Measurements from ENCODE around the gene RAB22A. TPM values are rescaled to one million over a fixed set of nuclear protein-coding genes. Genes with fewer than 3 reads are reported as not detected.

The RAB22A gene
- total RNA-seq, 2 experiments from 2014 or later = 15.5 to 18.0 TPM

GRCh38 chr20:58339741-58340140, 30.2 kb downstream of the RAB22A start:
- Mint-ChIP-seq H3K9me3 (peaks cover 6% of the 10 kb centered on the region), H3K36me3 (ENCODE audit: low read depth) (peaks cover 22% of the 10 kb centered on the region), H3K4me1 (peaks cover 14% of the 10 kb centered on the region), H3K4me3 (no peak overlapping the region), H3K27ac (no peak overlapping the region), H3K27me3 (no peaks in the 10 kb centered on the region)
- DNase-seq = no peak
- POLR2A ChIA-PET = no interaction called here
- CTCF ChIA-PET = interaction anchor here (0.6 to 2.3 kb wide), 2 partner anchors 8 to 973 kb away, joined by 4 to 7 read pairs; no protein-coding TSS in a partner anchor

- DNase-seq = no peak
- ChIA-PET POLR2A (no interaction called here), CTCF (interaction anchor here (0.6 to 2.3 kb wide), 2 partner anchors 9 to 973 kb away, joined by 4 to 7 read pairs; no protein-coding TSS in a partner anchor)
- Mint-ChIP-seq H3K36me3 (ENCODE audit: low read depth) (peaks cover 26% of the 10 kb centered on the region), H3K9me3 (peaks cover 6% of the 10 kb centered on the region), H3K27me3 (no peaks in the 10 kb centered on the region), H3K4me1 (peaks cover 14% of the 10 kb centered on the region), H3K4me3 (no peak overlapping the region), H3K27ac (peak overlapping the region; percentile 31)
Observed at GRCh38 chr20:58340151-58340550, 30.6 kb downstream of the RAB22A start.

- Mint-ChIP-seq H3K27me3 (no peaks in the 10 kb centered on the region), H3K36me3 (ENCODE audit: low read depth) (peaks cover 33% of the 10 kb centered on the region), H3K9me3 (peaks cover 6% of the 10 kb centered on the region), H3K4me1 (peaks cover 14% of the 10 kb centered on the region), H3K27ac (peak overlapping the region; percentile 15), H3K4me3 (no peak overlapping the region)
- POLR2A ChIA-PET = no interaction called here
- DNase-seq = no peak
- CTCF ChIA-PET = interaction anchor here (1.0 to 2.3 kb wide), 2 partner anchors 9 to 46 kb away, joined by 4 to 7 read pairs; no protein-coding TSS in a partner anchor
Observed at GRCh38 chr20:58340853-58341252, 31.3 kb downstream of the RAB22A start.

GRCh38 chr20:58342104-58342945, 32.8 kb downstream of the RAB22A start:
- H3K4me1 Mint-ChIP-seq = peaks cover 14% of the 10 kb centered on the region
- POLR2A ChIA-PET = no interaction called here
- DNase-seq = no peak
- no peak overlapping the region for H3K4me3 Mint-ChIP-seq
- H3K9me3 Mint-ChIP-seq = peaks cover 6% of the 10 kb centered on the region
- H3K36me3 Mint-ChIP-seq (ENCODE audit: low read depth) = peaks cover 43% of the 10 kb centered on the region
- peak overlapping the region; percentile 26 for H3K27ac Mint-ChIP-seq
- no peaks in the 10 kb centered on the region for H3K27me3 Mint-ChIP-seq
- CTCF ChIA-PET = interaction anchor here (0.9 kb wide), 1 partner anchor 21 kb away, joined by 3 read pairs; no protein-coding TSS in a partner anchor

GRCh38 chr20:58344741-58345140, 35.2 kb downstream of the RAB22A start:
- H3K27ac Mint-ChIP-seq = no peak overlapping the region
- H3K4me1 Mint-ChIP-seq = peaks cover 14% of the 10 kb centered on the region
- ChIA-PET CTCF (interaction anchor here (1.0 kb wide), 2 partner anchors 24 to 57 kb away, joined by 3 read pairs; no protein-coding TSS in a partner anchor), POLR2A (no interaction called here)
- no peak overlapping the region for H3K4me3 Mint-ChIP-seq
- H3K27me3 Mint-ChIP-seq = no peaks in the 10 kb centered on the region
- peaks cover 49% of the 10 kb centered on the region for H3K36me3 Mint-ChIP-seq (ENCODE audit: low read depth)
- H3K9me3 Mint-ChIP-seq = peaks cover 6% of the 10 kb centered on the region
- no peak for DNase-seq

- CTCF ChIA-PET = interaction anchor here (0.8 to 1.3 kb wide), 3 partner anchors 56 to 131 kb away, joined by 3 to 5 read pairs (median 3); no protein-coding TSS in a partner anchor
- Mint-ChIP-seq H3K4me3 (no peak overlapping the region), H3K27me3 (no peaks in the 10 kb centered on the region), H3K4me1 (no peaks in the 10 kb centered on the region), H3K36me3 (ENCODE audit: low read depth) (peaks cover 45% of the 10 kb centered on the region), H3K27ac (no peak overlapping the region), H3K9me3 (no peaks in the 10 kb centered on the region)
- POLR2A ChIA-PET = no interaction called here
- DNase-seq = no peak
Observed at GRCh38 chr20:58349570-58349969, 40.1 kb downstream of the RAB22A start.

GRCh38 chr20:58352468-58352867, 43.0 kb downstream of the RAB22A start:
- DNase-seq = no peak
- CTCF ChIA-PET = interaction anchor here (1.1 kb wide), 1 partner anchor 10 kb away, joined by 3 read pairs; no protein-coding TSS in a partner anchor
- Mint-ChIP-seq H3K4me3 (no peak overlapping the region), H3K4me1 (no peaks in the 10 kb centered on the region), H3K36me3 (ENCODE audit: low read depth) (peaks cover 26% of the 10 kb centered on the region), H3K27me3 (no peaks in the 10 kb centered on the region), H3K9me3 (no peaks in the 10 kb centered on the region), H3K27ac (no peak overlapping the region)
- POLR2A ChIA-PET = no interaction called here

GRCh38 chr20:58359441-58359840, 49.9 kb downstream of the RAB22A start:
- Mint-ChIP-seq H3K4me1 (no peaks in the 10 kb centered on the region), H3K4me3 (no peak overlapping the region), H3K27me3 (no peaks in the 10 kb centered on the region), H3K27ac (no peak overlapping the region), H3K9me3 (no peaks in the 10 kb centered on the region), H3K36me3 (ENCODE audit: low read depth) (peaks cover 33% of the 10 kb centered on the region)
- POLR2A ChIA-PET = no interaction called here
- no peak for DNase-seq
- CTCF ChIA-PET = interaction anchor here (0.7 to 0.9 kb wide), 2 partner anchors 291 to 293 kb away, joined by 3 read pairs; no protein-coding TSS in a partner anchor

- Mint-ChIP-seq H3K9me3 (no peaks in the 10 kb centered on the region), H3K27me3 (no peaks in the 10 kb centered on the region), H3K4me1 (no peaks in the 10 kb centered on the region), H3K36me3 (ENCODE audit: low read depth) (peaks cover 29% of the 10 kb centered on the region), H3K4me3 (no peak overlapping the region), H3K27ac (no peak overlapping the region)
- DNase-seq = no peak
- ChIA-PET CTCF (interaction anchor here (0.6 to 1.3 kb wide), 2 partner anchors 89 to 123 kb away, joined by 3 read pairs; no protein-coding TSS in a partner anchor), POLR2A (no interaction called here)
Observed at GRCh38 chr20:58360936-58361335, 51.4 kb downstream of the RAB22A start.

GRCh38 chr20:58361481-58362205, 52.1 kb downstream of the RAB22A start:
- Mint-ChIP-seq H3K9me3 (no peaks in the 10 kb centered on the region), H3K27ac (no peak overlapping the region), H3K27me3 (no peaks in the 10 kb centered on the region), H3K36me3 (ENCODE audit: low read depth) (peaks cover 34% of the 10 kb centered on the region), H3K4me1 (no peaks in the 10 kb centered on the region), H3K4me3 (no peak overlapping the region)
- no peak for DNase-seq
- ChIA-PET CTCF (interaction anchor here (0.7 to 1.1 kb wide), 3 partner anchors 12 to 66 kb away, joined by 3 read pairs; no protein-coding TSS in a partner anchor), POLR2A (interaction anchor here (0.5 kb wide), 1 partner anchor 31 kb away, joined by 3 read pairs; no protein-coding TSS in a partner anchor)

GRCh38 chr20:58362206-58362516, 52.6 kb downstream of the RAB22A start:
- no peak for DNase-seq
- POLR2A ChIA-PET = interaction anchor here (0.5 kb wide), 1 partner anchor 32 kb away, joined by 3 read pairs; no protein-coding TSS in a partner anchor
- H3K9me3 Mint-ChIP-seq = no peaks in the 10 kb centered on the region
- H3K27ac Mint-ChIP-seq = no peak overlapping the region
- CTCF ChIA-PET = interaction anchor here (0.8 to 1.1 kb wide), 3 partner anchors 9 to 66 kb away, joined by 3 read pairs; no protein-coding TSS in a partner anchor
- H3K27me3 Mint-ChIP-seq = no peaks in the 10 kb centered on the region
- peaks cover 32% of the 10 kb centered on the region for H3K36me3 Mint-ChIP-seq (ENCODE audit: low read depth)
- no peaks in the 10 kb centered on the region for H3K4me1 Mint-ChIP-seq
- H3K4me3 Mint-ChIP-seq = no peak overlapping the region

- H3K9me3 Mint-ChIP-seq = no peaks in the 10 kb centered on the region
- no peaks in the 10 kb centered on the region for H3K4me1 Mint-ChIP-seq
- no peak overlapping the region for H3K4me3 Mint-ChIP-seq
- no peak for DNase-seq
- no peaks in the 10 kb centered on the region for H3K27me3 Mint-ChIP-seq
- CTCF ChIA-PET = interaction anchor here (0.6 to 0.8 kb wide), 2 partner anchors 10 to 1651 kb away, joined by 3 to 5 read pairs; no protein-coding TSS in a partner anchor
- POLR2A ChIA-PET = no interaction called here
- peaks cover 28% of the 10 kb centered on the region for H3K36me3 Mint-ChIP-seq (ENCODE audit: low read depth)
- H3K27ac Mint-ChIP-seq = no peak overlapping the region
Observed at GRCh38 chr20:58362970-58363369, 53.5 kb downstream of the RAB22A start.

- Mint-ChIP-seq H3K9me3 (no peaks in the 10 kb centered on the region), H3K27ac (no peak overlapping the region), H3K27me3 (no peaks in the 10 kb centered on the region), H3K4me3 (no peak overlapping the region), H3K36me3 (ENCODE audit: low read depth) (peaks cover 13% of the 10 kb centered on the region), H3K4me1 (no peaks in the 10 kb centered on the region)
- ChIA-PET CTCF (no interaction called here), POLR2A (no interaction called here)
- DNase-seq = no peak
Observed at GRCh38 chr20:58366866-58367265, 57.4 kb downstream of the RAB22A start.
